Measurements from ENCODE around the gene PARD3B. TPM values are rescaled to one million over a fixed set of nuclear protein-coding genes. Genes with fewer than 3 reads are reported as not detected.

PARD3B gene
- total RNA-seq, 2 experiments from 2014 or later = 0.23 to 0.53 TPM

- no peak for DNase-seq
- ChIA-PET POLR2A (interaction anchor here (1.7 to 2.3 kb wide), 4 partner anchors 9 to 87 kb away, joined by 5 to 18 read pairs (median 8); no protein-coding TSS in a partner anchor), CTCF (interaction anchor here (2.6 kb wide), 1 partner anchor 9 kb away, joined by 9 read pairs; no protein-coding TSS in a partner anchor)
- Mint-ChIP-seq H3K4me3 (peak overlapping the region; percentile 42), H3K9me3 (peaks cover 9% of the 10 kb centered on the region), H3K4me1 (peaks cover 52% of the 10 kb centered on the region), H3K27me3 (no peaks in the 10 kb centered on the region), H3K27ac (peak overlapping the region; percentile 83), H3K36me3 (ENCODE audit: low read depth) (peaks cover 21% of the 10 kb centered on the region)
Observed at GRCh38 chr2:204880928-204881327, 335.7 kb downstream of the PARD3B start.

- DNase-seq = peak; percentile 55
- ChIA-PET POLR2A (interaction anchor here (0.7 to 2.3 kb wide), 7 partner anchors 10 to 89 kb away, joined by 3 to 18 read pairs (median 5); no protein-coding TSS in a partner anchor), CTCF (interaction anchor here (0.8 to 2.6 kb wide), 3 partner anchors 10 to 798 kb away, joined by 3 to 9 read pairs (median 8); no protein-coding TSS in a partner anchor)
- Mint-ChIP-seq H3K27me3 (no peaks in the 10 kb centered on the region), H3K36me3 (ENCODE audit: low read depth) (peaks cover 20% of the 10 kb centered on the region), H3K4me1 (peaks cover 52% of the 10 kb centered on the region), H3K27ac (peak overlapping the region; percentile 83), H3K4me3 (peak overlapping the region; percentile 42), H3K9me3 (peaks cover 7% of the 10 kb centered on the region)
Observed at GRCh38 chr2:204881655-204882054, 336.4 kb downstream of the PARD3B start.

GRCh38 chr2:204885747-204886146 lies 340.5 kb downstream of the PARD3B start:
- ChIA-PET POLR2A (no interaction called here), CTCF (no interaction called here)
- Mint-ChIP-seq H3K4me1 (peaks cover 18% of the 10 kb centered on the region), H3K9me3 (peaks cover 7% of the 10 kb centered on the region), H3K4me3 (no peak overlapping the region), H3K27me3 (no peaks in the 10 kb centered on the region), H3K27ac (no peak overlapping the region), H3K36me3 (ENCODE audit: low read depth) (peaks cover 9% of the 10 kb centered on the region)
- no peak for DNase-seq

GRCh38 chr2:204886713-204887112 lies 341.4 kb downstream of the PARD3B start:
- POLR2A ChIA-PET = no interaction called here
- Mint-ChIP-seq H3K27ac (no peak overlapping the region), H3K36me3 (ENCODE audit: low read depth) (peaks cover 9% of the 10 kb centered on the region), H3K4me1 (peaks cover 8% of the 10 kb centered on the region), H3K27me3 (no peaks in the 10 kb centered on the region), H3K4me3 (no peak overlapping the region), H3K9me3 (peaks cover 7% of the 10 kb centered on the region)
- DNase-seq = no peak
- CTCF ChIA-PET = no interaction called here

GRCh38 chr2:204888222-204888621 lies 342.9 kb downstream of the PARD3B start:
- DNase-seq = no peak
- H3K36me3 Mint-ChIP-seq (ENCODE audit: low read depth) = peaks cover 9% of the 10 kb centered on the region
- CTCF ChIA-PET = interaction anchor here (0.7 kb wide), 1 partner anchor 151 kb away, joined by 3 read pairs; no protein-coding TSS in a partner anchor

GRCh38 chr2:204890680-204891079 lies 345.4 kb downstream of the PARD3B start:
- no peaks in the 10 kb centered on the region for H3K4me1 Mint-ChIP-seq
- H3K4me3 Mint-ChIP-seq = no peak overlapping the region
- peaks cover 2% of the 10 kb centered on the region for H3K36me3 Mint-ChIP-seq (ENCODE audit: low read depth)
- DNase-seq = no peak
- no peaks in the 10 kb centered on the region for H3K9me3 Mint-ChIP-seq
- POLR2A ChIA-PET = interaction anchor here (3.1 kb wide), 1 partner anchor 9 kb away, joined by 10 read pairs; no protein-coding TSS in a partner anchor
- no peak overlapping the region for H3K27ac Mint-ChIP-seq
- CTCF ChIA-PET = no interaction called here
- H3K27me3 Mint-ChIP-seq = no peaks in the 10 kb centered on the region

More at GRCh38 chr2:204888222-204888621, 342.9 kb downstream of the PARD3B start:
- no peak overlapping the region for H3K4me3 Mint-ChIP-seq
- POLR2A ChIA-PET = no interaction called here
- peaks cover 7% of the 10 kb centered on the region for H3K9me3 Mint-ChIP-seq
- no peaks in the 10 kb centered on the region for H3K27me3 Mint-ChIP-seq
- H3K27ac Mint-ChIP-seq = no peak overlapping the region
- peaks cover 1% of the 10 kb centered on the region for H3K4me1 Mint-ChIP-seq

- no peaks in the 10 kb centered on the region for H3K27me3 Mint-ChIP-seq
- no peak overlapping the region for H3K4me3 Mint-ChIP-seq
- ChIA-PET CTCF (no interaction called here), POLR2A (interaction anchor here (1.0 to 3.1 kb wide), 2 partner anchors 10 to 13 kb away, joined by 4 to 10 read pairs; no protein-coding TSS in a partner anchor)
- no peak for DNase-seq
- H3K9me3 Mint-ChIP-seq = no peaks in the 10 kb centered on the region
- H3K36me3 Mint-ChIP-seq (ENCODE audit: low read depth) = peaks cover 2% of the 10 kb centered on the region
- no peak overlapping the region for H3K27ac Mint-ChIP-seq
- H3K4me1 Mint-ChIP-seq = peaks cover 2% of the 10 kb centered on the region
Observed at GRCh38 chr2:204891739-204892138, 346.5 kb downstream of the PARD3B start.

GRCh38 chr2:204892506-204893255 lies 347.4 kb downstream of the PARD3B start:
- no peak for DNase-seq
- H3K27ac Mint-ChIP-seq = no peak overlapping the region
- H3K9me3 Mint-ChIP-seq = no peaks in the 10 kb centered on the region
- CTCF ChIA-PET = no interaction called here
- H3K4me1 Mint-ChIP-seq = peaks cover 2% of the 10 kb centered on the region
- H3K4me3 Mint-ChIP-seq = no peak overlapping the region
- no peaks in the 10 kb centered on the region for H3K27me3 Mint-ChIP-seq
- peaks cover 2% of the 10 kb centered on the region for H3K36me3 Mint-ChIP-seq (ENCODE audit: low read depth)
- POLR2A ChIA-PET = interaction anchor here (3.1 kb wide), 1 partner anchor 11 kb away, joined by 10 read pairs; no protein-coding TSS in a partner anchor

GRCh38 chr2:204896146-204896545 lies 350.9 kb downstream of the PARD3B start:
- Mint-ChIP-seq H3K36me3 (ENCODE audit: low read depth) (peaks cover 17% of the 10 kb centered on the region), H3K27me3 (no peaks in the 10 kb centered on the region), H3K4me3 (no peak overlapping the region), H3K9me3 (peaks cover 13% of the 10 kb centered on the region), H3K27ac (no peak overlapping the region), H3K4me1 (peaks cover 19% of the 10 kb centered on the region)
- ChIA-PET CTCF (interaction anchor here (1.1 kb wide), 1 partner anchor 7 kb away, joined by 5 read pairs; no protein-coding TSS in a partner anchor), POLR2A (interaction anchor here (1.8 kb wide), 1 partner anchor 71 kb away, joined by 6 read pairs; no protein-coding TSS in a partner anchor)
- no peak for DNase-seq

- Mint-ChIP-seq H3K4me1 (peaks cover 21% of the 10 kb centered on the region), H3K27me3 (no peaks in the 10 kb centered on the region), H3K27ac (no peak overlapping the region), H3K36me3 (ENCODE audit: low read depth) (peaks cover 19% of the 10 kb centered on the region), H3K9me3 (peaks cover 15% of the 10 kb centered on the region), H3K4me3 (no peak overlapping the region)
- ChIA-PET CTCF (no interaction called here), POLR2A (no interaction called here)
- DNase-seq = no peak
Observed at GRCh38 chr2:204897561-204897960, 352.3 kb downstream of the PARD3B start.

- peaks cover 20% of the 10 kb centered on the region for H3K9me3 Mint-ChIP-seq
- H3K27ac Mint-ChIP-seq = no peak overlapping the region
- POLR2A ChIA-PET = no interaction called here
- CTCF ChIA-PET = no interaction called here
- H3K4me3 Mint-ChIP-seq = no peak overlapping the region
- H3K27me3 Mint-ChIP-seq = no peaks in the 10 kb centered on the region
- no peak for DNase-seq
- H3K36me3 Mint-ChIP-seq (ENCODE audit: low read depth) = peaks cover 22% of the 10 kb centered on the region
- H3K4me1 Mint-ChIP-seq = peaks cover 25% of the 10 kb centered on the region
Observed at GRCh38 chr2:204898928-204899640, 353.8 kb downstream of the PARD3B start.

GRCh38 chr2:204899983-204900382 lies 354.7 kb downstream of the PARD3B start:
- CTCF ChIA-PET = no interaction called here

GRCh38 chr2:204900487-204900886 lies 355.2 kb downstream of the PARD3B start:
- H3K36me3 Mint-ChIP-seq (ENCODE audit: low read depth) = peaks cover 22% of the 10 kb centered on the region
- POLR2A ChIA-PET = no interaction called here
- H3K4me3 Mint-ChIP-seq = peak overlapping the region; percentile 31
- H3K27me3 Mint-ChIP-seq = no peaks in the 10 kb centered on the region
- CTCF ChIA-PET = no interaction called here
- peak overlapping the region; percentile 27 for H3K27ac Mint-ChIP-seq
- H3K9me3 Mint-ChIP-seq = peaks cover 20% of the 10 kb centered on the region
- H3K4me1 Mint-ChIP-seq = peaks cover 30% of the 10 kb centered on the region
- no peak for DNase-seq

More at GRCh38 chr2:204899983-204900382, 354.7 kb downstream of the PARD3B start:
- peak overlapping the region; percentile 31 for H3K4me3 Mint-ChIP-seq
- H3K9me3 Mint-ChIP-seq = peaks cover 20% of the 10 kb centered on the region
- POLR2A ChIA-PET = no interaction called here
- peaks cover 22% of the 10 kb centered on the region for H3K36me3 Mint-ChIP-seq (ENCODE audit: low read depth)
- peaks cover 27% of the 10 kb centered on the region for H3K4me1 Mint-ChIP-seq
- peak overlapping the region; percentile 27 for H3K27ac Mint-ChIP-seq
- H3K27me3 Mint-ChIP-seq = no peaks in the 10 kb centered on the region
- DNase-seq = no peak
